CD14-positive monocyte (primary cell): ENCODE results near the gene OSMR. TPM values are rescaled to one million over a fixed set of nuclear protein-coding genes. Genes with fewer than 3 reads are reported as not detected.

ENCODE experiments used
- DNase-seq, 3 donors: peaks; one replicate each; pipeline ENCODE4 v3.0.0-alpha.2; 2011 to 2022
- H2AFZ ChIP-seq: 2 replicates; pipeline ENCODE4 v1.6.0; 2012; ENCODE audit warnings: mild to moderate bottlenecking, low read depth, low read length, inconsistent platforms; ENCODE audit not compliant: insufficient read depth, poor library complexity, severe bottlenecking
- H3K27ac ChIP-seq, 2 donors: 1 replicate in 1 of 2; 2 replicates in 1 of 2; pipeline ENCODE4 v1.5.1; 2012 to 2013; ENCODE audit warnings: low read length in 2 of 2, control low read depth in 1 of 2, inconsistent platforms in 1 of 2, low read depth in 1 of 2, mild to moderate bottlenecking in 1 of 2
- H3K27me3 ChIP-seq, 2 donors: one replicate each; pipeline versions ENCODE4 v1.6.0 to v1.6.1; 2011 to 2013; ENCODE audit warnings: low read length in 2 of 2; ENCODE audit not compliant: control insufficient read depth in 2 of 2, insufficient read depth in 2 of 2
- H3K36me3 ChIP-seq, 2 donors: replicated peaks in 1 of 2; 1 replicate in 1 of 2; 2 replicates in 1 of 2; pipeline versions ENCODE4 v1.5.1 to v1.6.1; 2012 to 2013; ENCODE audit warnings: low read length in 2 of 2, control low read depth in 1 of 2, inconsistent platforms in 1 of 2, mild to moderate bottlenecking in 1 of 2; ENCODE audit not compliant: insufficient read depth in 2 of 2, control insufficient read depth in 1 of 2
- H3K4me1 ChIP-seq, 2 donors: 1 replicate in 1 of 2; 2 replicates in 1 of 2; pipeline versions ENCODE4 v1.5.1 to v1.6.1; 2012 to 2013; ENCODE audit warnings: low read length in 2 of 2, control low read depth in 1 of 2, inconsistent platforms in 1 of 2, mild to moderate bottlenecking in 1 of 2, moderate library complexity in 1 of 2; ENCODE audit not compliant: insufficient read depth in 2 of 2, control insufficient read depth in 1 of 2
- H3K4me2 ChIP-seq: replicated peaks from 2 replicates; pipeline ENCODE3; 2012; ENCODE audit warnings: low read length, moderate library complexity, mild to moderate bottlenecking; ENCODE audit not compliant: poor library complexity, severe bottlenecking; ENCODE audit errors: extremely low read depth
- H3K4me3 ChIP-seq, 3 experiments: fragments of 200-600 bp in 1 of 3; sonication (generic) in 1 of 3; replicated peaks in 1 of 3; 1 replicate in 2 of 3; 2 replicates in 1 of 3; pipeline ENCODE4 v1.5.1; 2011 to 2013; ENCODE audit warnings: low read length in 3 of 3, mild to moderate bottlenecking in 3 of 3, control low read depth in 2 of 3, low read depth in 2 of 3, inconsistent platforms in 1 of 3, moderate library complexity in 1 of 3
- H3K79me2 ChIP-seq: 2 replicates; pipeline ENCODE4 v1.6.0; 2012; ENCODE audit warnings: mild to moderate bottlenecking, control low read depth, inconsistent platforms, low read length, moderate library complexity; ENCODE audit not compliant: insufficient read depth
- H3K9ac ChIP-seq: 2 replicates; pipeline ENCODE4 v1.6.0; 2017; ENCODE audit warnings: low read length, mild to moderate bottlenecking; ENCODE audit not compliant: insufficient read depth, poor library complexity, severe bottlenecking
- H3K9me3 ChIP-seq, 2 donors: replicated peaks in 1 of 2; 1 replicate in 1 of 2; 2 replicates in 1 of 2; pipeline versions ENCODE4 v1.5.1 to v1.6.1; 2012 to 2013; ENCODE audit warnings: low read length in 2 of 2, control low read depth in 1 of 2; ENCODE audit not compliant: control insufficient read depth in 1 of 2, insufficient read depth in 1 of 2
- H4K20me1 ChIP-seq: 2 replicates; pipeline ENCODE4 v1.6.0; 2012; ENCODE audit warnings: mild to moderate bottlenecking, low read length, control low read depth, moderate library complexity; ENCODE audit not compliant: insufficient read depth
- H3K27ac Mint-ChIP-seq, 7 donors: one replicate each; pipeline ENCODE4 v1.8.0; 2020; ENCODE audit warnings: mild to moderate bottlenecking in 7 of 7, mixed read lengths in 7 of 7, moderate library complexity in 6 of 7, inconsistent platforms in 2 of 7
- H3K27me3 Mint-ChIP-seq, 3 donors: one replicate each; pipeline ENCODE4 v1.8.0; 2021 to 2022; ENCODE audit warnings: low read depth in 3 of 3, mild to moderate bottlenecking in 3 of 3, mixed read lengths in 3 of 3, moderate library complexity in 3 of 3, inconsistent platforms in 1 of 3
- H3K36me3 Mint-ChIP-seq, 2 donors: one replicate each; pipeline ENCODE4 v1.8.0; 2020; ENCODE audit warnings: mixed read lengths in 2 of 2, inconsistent platforms in 1 of 2, mild to moderate bottlenecking in 1 of 2
- H3K4me1 Mint-ChIP-seq: one replicate; pipeline ENCODE4 v1.8.0; 2020; ENCODE audit warnings: mild to moderate bottlenecking, mixed read lengths
- H3K4me3 Mint-ChIP-seq, 2 donors: one replicate each; pipeline ENCODE4 v1.8.0; 2020; ENCODE audit warnings: mild to moderate bottlenecking in 2 of 2, mixed read lengths in 2 of 2, moderate library complexity in 1 of 2
- H3K9me3 Mint-ChIP-seq, 7 donors: one replicate each; pipeline ENCODE4 v1.8.0; 2020 to 2022; ENCODE audit warnings: mixed read lengths in 7 of 7, mild to moderate bottlenecking in 6 of 7, moderate library complexity in 6 of 7, inconsistent platforms in 2 of 7
- WGBS: methylation state at CpG from one replicate; pipeline ENCODE4 v1.1.5; 2013; ENCODE audit warnings: missing lambda C conversion rate; ENCODE audit not compliant: insufficient coverage; 5-methylcytosine and 5-hydroxymethylcytosine counted together
- intact Hi-C, 2 donors: fragments of 100-400 bp; cut with micrococcal nuclease; formaldehyde crosslinking; loops; one replicate each; pipeline versions ENCODE4 v1.15.0 to v1.15.1; 2023
- polyA plus RNA-seq, 3 donors: library from polyadenylated mRNA; depleted of rRNA in 1 of 3; unstranded in 2 of 3; stranded (reverse) in 1 of 3; fragments of 300-500 nt in 2 of 3; fragments of >200 nt in 1 of 3; fragmentation: Illumina TruSeq in 2 of 3; gene quantifications; 1 replicate in 2 of 3; 2 replicates in 1 of 3; pipeline ENCODE4 v1.2.3, GENCODE V29; 2012 to 2021
- TF ChIP-seq, protein P1 (sequence below): fragments of 200-600 bp; IDR thresholded peaks from one replicate; pipeline ENCODE4 v1.8.0; 2022; ENCODE audit warnings: antibody characterized with exemption, mild to moderate bottlenecking

Gene OSMR
- polyA plus RNA-seq, 3 donors: not detected

DNA sequence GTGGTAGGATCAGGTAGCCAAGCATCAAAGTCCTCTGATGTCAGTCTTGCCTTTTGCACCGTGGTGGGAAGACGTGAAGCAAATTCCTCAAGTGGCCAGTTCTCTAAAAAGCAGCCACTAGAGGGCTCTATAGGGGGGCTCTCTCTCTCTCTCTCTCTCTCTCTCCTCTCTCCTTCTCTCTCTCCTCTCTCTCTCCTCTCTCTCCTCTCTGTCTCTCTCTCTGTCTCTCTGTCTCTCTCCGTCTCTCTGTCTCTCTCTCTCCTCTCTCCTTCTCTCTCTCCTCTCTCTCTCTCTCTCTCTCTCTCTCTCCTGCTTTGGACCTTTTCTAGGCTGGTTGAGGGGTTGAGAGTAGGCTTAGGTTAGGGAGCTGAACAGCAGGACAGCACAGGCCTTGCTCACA is 13.9 kb upstream of the OSMR start:
- no peaks in the 10 kb centered on the region for H3K4me1 Mint-ChIP-seq
- H3K27ac ChIP-seq: no peak overlapping the region
- peaks cover 8 to 31% (median 16%) of the 10 kb centered on the region in 3 donors for H3K27me3 Mint-ChIP-seq
- H3K4me3 Mint-ChIP-seq: no peak overlapping the region
- 100% methylated on average over 1 of the region's 3 CpGs for WGBS
- H2AFZ ChIP-seq: no peak overlapping the region
- H3K36me3 Mint-ChIP-seq: no peaks in the 10 kb centered on the region
- no peaks in the 10 kb centered on the region for H3K4me1 ChIP-seq
- no peak for DNase-seq
- H3K79me2 ChIP-seq: no peaks in the 10 kb centered on the region
- H3K4me2 ChIP-seq: no peak overlapping the region
- peaks cover 0 to 2% (median 0%) of the 10 kb centered on the region in 7 donors for H3K9me3 Mint-ChIP-seq
- H3K27me3 ChIP-seq: peaks cover 8 to 10% of the 10 kb centered on the region in 2 donors
- H4K20me1 ChIP-seq: no peaks in the 10 kb centered on the region
- TF ChIP-seq, protein P1, sequence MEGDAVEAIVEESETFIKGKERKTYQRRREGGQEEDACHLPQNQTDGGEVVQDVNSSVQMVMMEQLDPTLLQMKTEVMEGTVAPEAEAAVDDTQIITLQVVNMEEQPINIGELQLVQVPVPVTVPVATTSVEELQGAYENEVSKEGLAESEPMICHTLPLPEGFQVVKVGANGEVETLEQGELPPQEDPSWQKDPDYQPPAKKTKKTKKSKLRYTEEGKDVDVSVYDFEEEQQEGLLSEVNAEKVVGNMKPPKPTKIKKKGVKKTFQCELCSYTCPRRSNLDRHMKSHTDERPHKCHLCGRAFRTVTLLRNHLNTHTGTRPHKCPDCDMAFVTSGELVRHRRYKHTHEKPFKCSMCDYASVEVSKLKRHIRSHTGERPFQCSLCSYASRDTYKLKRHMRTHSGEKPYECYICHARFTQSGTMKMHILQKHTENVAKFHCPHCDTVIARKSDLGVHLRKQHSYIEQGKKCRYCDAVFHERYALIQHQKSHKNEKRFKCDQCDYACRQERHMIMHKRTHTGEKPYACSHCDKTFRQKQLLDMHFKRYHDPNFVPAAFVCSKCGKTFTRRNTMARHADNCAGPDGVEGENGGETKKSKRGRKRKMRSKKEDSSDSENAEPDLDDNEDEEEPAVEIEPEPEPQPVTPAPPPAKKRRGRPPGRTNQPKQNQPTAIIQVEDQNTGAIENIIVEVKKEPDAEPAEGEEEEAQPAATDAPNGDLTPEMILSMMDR: no peak
- no peak overlapping the region for H3K9ac ChIP-seq
- H3K27ac Mint-ChIP-seq: no peak overlapping the region
- H3K4me3 ChIP-seq: no peak overlapping the region
- H3K9me3 ChIP-seq: no peaks in the 10 kb centered on the region
- intact Hi-C loops: no loop called here
- H3K36me3 ChIP-seq: no peaks in the 10 kb centered on the region

DNA sequence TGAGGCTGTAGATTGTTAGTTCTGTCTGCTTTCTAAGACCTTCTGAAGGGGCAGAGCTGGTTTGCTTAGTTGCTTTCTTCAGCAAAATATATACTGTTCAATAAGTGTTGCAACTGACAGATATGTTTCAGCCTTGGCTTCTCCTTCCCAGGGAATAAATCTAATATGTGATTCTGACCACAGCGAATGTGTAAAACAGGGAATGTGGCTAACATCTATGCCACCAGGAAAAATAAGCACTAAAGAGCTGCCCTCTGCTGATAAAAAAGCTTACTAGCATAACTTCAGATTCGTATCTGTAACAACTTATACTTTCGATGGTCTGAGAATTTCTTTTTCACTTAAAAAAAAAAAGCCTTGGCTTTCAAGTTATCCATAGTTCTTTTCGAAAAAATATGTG is 13.0 kb upstream of the OSMR start:
- H3K4me3 Mint-ChIP-seq: no peak overlapping the region
- TF ChIP-seq, protein P1: no peak
- peaks cover 8 to 31% (median 20%) of the 10 kb centered on the region in 3 donors for H3K27me3 Mint-ChIP-seq
- Histone ChIP-seq H2AFZ (no peak overlapping the region), H3K4me3 (no peak overlapping the region), H4K20me1 (no peaks in the 10 kb centered on the region), H3K27me3 (peaks cover 8 to 11% of the 10 kb centered on the region in 2 donors), H3K4me1 (no peaks in the 10 kb centered on the region), H3K9ac (no peak overlapping the region), H3K9me3 (no peaks in the 10 kb centered on the region), H3K79me2 (no peaks in the 10 kb centered on the region), H3K4me2 (no peak overlapping the region), H3K27ac (no peak overlapping the region), H3K36me3 (no peaks in the 10 kb centered on the region)
- H3K9me3 Mint-ChIP-seq: peaks cover 0 to 2% (median 0%) of the 10 kb centered on the region in 7 donors
- intact Hi-C loops: no loop called here
- no peaks in the 10 kb centered on the region for H3K36me3 Mint-ChIP-seq
- no peak for DNase-seq
- 100% methylated on average over 1 of the region's 4 CpGs for WGBS
- H3K4me1 Mint-ChIP-seq: no peaks in the 10 kb centered on the region
- H3K27ac Mint-ChIP-seq: no peak overlapping the region
